Measurements from ENCODE around the gene TES.
"Not testable (repeated sequence)": the region's sequence is repeated elsewhere in the genome, so short reads cannot be mapped to it uniquely, and the experiment has no call there.

TES gene

GRCh38 chr7:116292381-116292780 is 82.0 kb downstream of the TES start:
- DNase-seq: no peak

GRCh38 chr7:116293139-116293538 is 82.8 kb downstream of the TES start:
- no peak for DNase-seq

- no peak for DNase-seq
These were observed 83.3 kb downstream of the TES start for GRCh38 chr7:116293633-116294032.

GRCh38 chr7:116295903-116296302 is 85.6 kb downstream of the TES start:
- DNase-seq: not testable (repeated sequence)

- DNase-seq: no peak
These were observed 87.7 kb downstream of the TES start for GRCh38 chr7:116298055-116298454.

- no peak for DNase-seq
These were observed 88.2 kb downstream of the TES start for GRCh38 chr7:116298576-116298975.

- DNase-seq: no peak
These were observed 95.4 kb downstream of the TES start for GRCh38 chr7:116305485-116306408.

- no peak for DNase-seq
These were observed 96.2 kb downstream of the TES start for GRCh38 chr7:116306409-116307048.

GRCh38 chr7:116307253-116307652 is 96.9 kb downstream of the TES start:
- DNase-seq: no peak

Data from stimulated activated CD4-positive, alpha-beta T cell treated with anti-CD3 and anti-CD28 coated beads, Interleukin-2, amount 100 ng/mL, for 48 hours (primary cell).